ENCODE results near the gene PIK3C2G. TPM values are rescaled to one million over a fixed set of nuclear protein-coding genes. Genes with fewer than 3 reads are reported as not detected.

Gene PIK3C2G
- total and polyA plus RNA-seq, 3 donors from 2014 or later: 0.55 to 1.1 (median 0.62) TPM

GRCh38 chr12:18468246-18469075 lies 207.1 kb downstream of the PIK3C2G start:
- Histone ChIP-seq H3K36me3 (ENCODE audit: low read depth, missing control alignments) (no peaks in the 10 kb centered on the region), H3K9me3 (no peaks in the 10 kb centered on the region), H3K4me1 (no peaks in the 10 kb centered on the region), H3K4me3 (no peak overlapping the region), H3K27me3 (no peaks in the 10 kb centered on the region), H3K27ac (no peak overlapping the region)
- DNase-seq: no peak
- intact Hi-C loops (cut with DNase I; ENCODE audit: low total_unique reads): no loop called here
- TF ChIP-seq, protein P1, sequence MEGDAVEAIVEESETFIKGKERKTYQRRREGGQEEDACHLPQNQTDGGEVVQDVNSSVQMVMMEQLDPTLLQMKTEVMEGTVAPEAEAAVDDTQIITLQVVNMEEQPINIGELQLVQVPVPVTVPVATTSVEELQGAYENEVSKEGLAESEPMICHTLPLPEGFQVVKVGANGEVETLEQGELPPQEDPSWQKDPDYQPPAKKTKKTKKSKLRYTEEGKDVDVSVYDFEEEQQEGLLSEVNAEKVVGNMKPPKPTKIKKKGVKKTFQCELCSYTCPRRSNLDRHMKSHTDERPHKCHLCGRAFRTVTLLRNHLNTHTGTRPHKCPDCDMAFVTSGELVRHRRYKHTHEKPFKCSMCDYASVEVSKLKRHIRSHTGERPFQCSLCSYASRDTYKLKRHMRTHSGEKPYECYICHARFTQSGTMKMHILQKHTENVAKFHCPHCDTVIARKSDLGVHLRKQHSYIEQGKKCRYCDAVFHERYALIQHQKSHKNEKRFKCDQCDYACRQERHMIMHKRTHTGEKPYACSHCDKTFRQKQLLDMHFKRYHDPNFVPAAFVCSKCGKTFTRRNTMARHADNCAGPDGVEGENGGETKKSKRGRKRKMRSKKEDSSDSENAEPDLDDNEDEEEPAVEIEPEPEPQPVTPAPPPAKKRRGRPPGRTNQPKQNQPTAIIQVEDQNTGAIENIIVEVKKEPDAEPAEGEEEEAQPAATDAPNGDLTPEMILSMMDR (IDR thresholded peaks at IDR 0.05): no peak
- no peak for TF ChIP-seq POLR2A (IDR thresholded peaks at IDR 0.05)
- 88 to 95% methylated on average over 1 of the region's 1 CpG for WGBS, 2 donors

GRCh38 chr12:18470251-18470650 lies 208.9 kb downstream of the PIK3C2G start:
- Histone ChIP-seq H3K9me3 (no peaks in the 10 kb centered on the region), H3K4me1 (no peaks in the 10 kb centered on the region), H3K27me3 (no peaks in the 10 kb centered on the region), H3K36me3 (ENCODE audit: low read depth, missing control alignments) (no peaks in the 10 kb centered on the region), H3K27ac (no peak overlapping the region), H3K4me3 (no peak overlapping the region)
- TF ChIP-seq, protein P1 (IDR thresholded peaks at IDR 0.05): no peak
- no peak for TF ChIP-seq POLR2A (IDR thresholded peaks at IDR 0.05)
- no peak for DNase-seq
- intact Hi-C loops (cut with DNase I; ENCODE audit: low total_unique reads): no loop called here
- 75 to 94% methylated on average over 3 of the region's 3 CpGs for WGBS, 2 donors

GRCh38 chr12:18472304-18472703 lies 211.0 kb downstream of the PIK3C2G start:
- Histone ChIP-seq H3K9me3 (no peaks in the 10 kb centered on the region), H3K36me3 (ENCODE audit: low read depth, missing control alignments) (no peaks in the 10 kb centered on the region), H3K27me3 (no peaks in the 10 kb centered on the region), H3K4me3 (no peak overlapping the region), H3K4me1 (no peaks in the 10 kb centered on the region), H3K27ac (no peak overlapping the region)
- intact Hi-C loops (cut with DNase I; ENCODE audit: low total_unique reads): no loop called here
- DNase-seq: no peak
- TF ChIP-seq POLR2A (IDR thresholded peaks at IDR 0.05): no peak
- TF ChIP-seq, protein P1 (IDR thresholded peaks at IDR 0.05): no peak
- 90 to 91% methylated on average over 3 of the region's 3 CpGs for WGBS, 2 donors

GRCh38 chr12:18472806-18473205 lies 211.5 kb downstream of the PIK3C2G start:
- H3K27ac ChIP-seq: no peak overlapping the region
- DNase-seq: no peak
- intact Hi-C loops (cut with DNase I; ENCODE audit: low total_unique reads): no loop called here
- H3K4me3 ChIP-seq: no peak overlapping the region
- H3K36me3 ChIP-seq (ENCODE audit: low read depth, missing control alignments): no peaks in the 10 kb centered on the region
- no peaks in the 10 kb centered on the region for H3K4me1 ChIP-seq
- 92 to 93% methylated on average over 9 of the region's 9 CpGs for WGBS, 2 donors
- TF ChIP-seq POLR2A (IDR thresholded peaks at IDR 0.05): no peak
- TF ChIP-seq, protein P1 (IDR thresholded peaks at IDR 0.05): no peak
- H3K9me3 ChIP-seq: no peaks in the 10 kb centered on the region
- no peaks in the 10 kb centered on the region for H3K27me3 ChIP-seq

- Histone ChIP-seq H3K9me3 (no peaks in the 10 kb centered on the region), H3K27ac (no peak overlapping the region), H3K4me1 (no peaks in the 10 kb centered on the region), H3K27me3 (no peaks in the 10 kb centered on the region), H3K36me3 (ENCODE audit: low read depth, missing control alignments) (no peaks in the 10 kb centered on the region), H3K4me3 (no peak overlapping the region)
- intact Hi-C loops (cut with DNase I; ENCODE audit: low total_unique reads): no loop called here
- DNase-seq: no peak
- 57 to 65% methylated on average over 4 of the region's 4 CpGs for WGBS, 2 donors
- TF ChIP-seq, protein P1 (IDR thresholded peaks at IDR 0.05): no peak
Measured at GRCh38 chr12:18476861-18477260, 215.5 kb downstream of the PIK3C2G start.

Data from testis (tissue), 3 donors.